GM12891 (cell line): Measurements from ENCODE around the gene WSCD2.

ENCODE experiments used
- PAX5 ChIP-seq: IDR thresholded peaks from 2 replicates; pipeline ENCODE4 v1.6.1; 2011; ENCODE audit warnings: low read length, moderate library complexity, mild to moderate bottlenecking; ENCODE audit not compliant: insufficient read depth, severe bottlenecking
- POLR2A ChIP-seq: IDR thresholded peaks from 2 replicates; pipeline ENCODE4 v1.6.1; 2011; ENCODE audit warnings: low read depth, low read length, control low read depth
- POLR2AphosphoS5 ChIP-seq: IDR thresholded peaks from 2 replicates; pipeline ENCODE4 v1.6.1; 2011; ENCODE audit warnings: low read depth, low read length, control low read depth
- POU2F2 ChIP-seq: IDR thresholded peaks from 2 replicates; pipeline ENCODE4 v1.6.1; 2011; ENCODE audit warnings: low read depth, mild to moderate bottlenecking, control low read depth, low read length, moderate library complexity
- SPI1 ChIP-seq: IDR thresholded peaks from 2 replicates; pipeline ENCODE4 v1.6.1; 2011; ENCODE audit warnings: low read depth, low read length, control low read depth
- TAF1 ChIP-seq: IDR thresholded peaks from 2 replicates; pipeline ENCODE4 v1.6.1; 2011; ENCODE audit warnings: low read depth, low read length, control low read depth

DNA sequence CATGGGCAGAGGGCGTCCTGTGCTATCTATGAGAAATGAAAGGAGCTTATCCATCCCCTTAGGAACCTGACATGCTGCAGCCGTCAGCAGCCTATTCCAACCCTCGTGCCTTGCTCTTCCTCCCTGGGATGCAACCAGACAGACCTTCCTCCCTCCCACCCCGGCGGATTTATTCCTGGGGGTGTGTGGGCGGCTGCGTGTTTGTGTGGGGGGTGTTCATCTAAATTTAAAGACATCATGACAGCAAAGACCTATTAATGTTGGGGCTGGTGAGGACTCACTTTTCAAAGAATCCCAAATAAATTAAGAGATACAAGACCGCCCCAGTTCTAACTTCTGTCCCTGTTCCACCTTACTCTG lies 52.0 kb downstream of the WSCD2 start:
- TF ChIP-seq POLR2A = no peak
- TF ChIP-seq TAF1 = no peak
- no peak for TF ChIP-seq POLR2AphosphoS5
- no peak for TF ChIP-seq SPI1
- TF ChIP-seq PAX5 = no peak
- TF ChIP-seq POU2F2 = no peak
